Measurements from ENCODE around the gene RETREG1.
"Not testable (repeated sequence)": the region's sequence is repeated elsewhere in the genome, so short reads cannot be mapped to it uniquely, and the experiment has no call there.

DNA sequence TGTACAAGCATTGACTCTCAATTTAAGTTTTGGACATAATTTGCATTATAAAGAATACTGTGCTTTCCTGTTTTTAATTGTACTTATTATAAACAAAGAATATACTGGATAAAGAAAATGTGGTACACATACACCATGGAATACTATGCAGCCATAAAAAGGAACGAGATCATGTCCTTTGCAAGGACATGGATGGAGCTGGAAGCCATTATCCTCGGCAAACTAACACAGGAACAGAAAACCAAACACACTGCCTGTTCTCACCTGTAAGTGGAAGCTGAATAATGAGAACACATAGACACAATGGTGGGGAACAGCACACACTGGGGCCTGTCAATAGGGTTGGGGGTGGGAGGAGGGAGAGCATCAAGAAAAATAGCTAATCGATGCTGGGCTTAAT lies 140.4 kb downstream of the RETREG1 start:
- TF ChIP-seq ZBTB7B (CRISPR knock-in tag; IDR thresholded peaks at IDR 0.05); ZNF724P (CRISPR knock-in tag; IDR thresholded peaks at IDR 0.05; ENCODE audit: borderline replicate concordance): not testable (repeated sequence)
- TF ChIP-seq, protein P1, sequence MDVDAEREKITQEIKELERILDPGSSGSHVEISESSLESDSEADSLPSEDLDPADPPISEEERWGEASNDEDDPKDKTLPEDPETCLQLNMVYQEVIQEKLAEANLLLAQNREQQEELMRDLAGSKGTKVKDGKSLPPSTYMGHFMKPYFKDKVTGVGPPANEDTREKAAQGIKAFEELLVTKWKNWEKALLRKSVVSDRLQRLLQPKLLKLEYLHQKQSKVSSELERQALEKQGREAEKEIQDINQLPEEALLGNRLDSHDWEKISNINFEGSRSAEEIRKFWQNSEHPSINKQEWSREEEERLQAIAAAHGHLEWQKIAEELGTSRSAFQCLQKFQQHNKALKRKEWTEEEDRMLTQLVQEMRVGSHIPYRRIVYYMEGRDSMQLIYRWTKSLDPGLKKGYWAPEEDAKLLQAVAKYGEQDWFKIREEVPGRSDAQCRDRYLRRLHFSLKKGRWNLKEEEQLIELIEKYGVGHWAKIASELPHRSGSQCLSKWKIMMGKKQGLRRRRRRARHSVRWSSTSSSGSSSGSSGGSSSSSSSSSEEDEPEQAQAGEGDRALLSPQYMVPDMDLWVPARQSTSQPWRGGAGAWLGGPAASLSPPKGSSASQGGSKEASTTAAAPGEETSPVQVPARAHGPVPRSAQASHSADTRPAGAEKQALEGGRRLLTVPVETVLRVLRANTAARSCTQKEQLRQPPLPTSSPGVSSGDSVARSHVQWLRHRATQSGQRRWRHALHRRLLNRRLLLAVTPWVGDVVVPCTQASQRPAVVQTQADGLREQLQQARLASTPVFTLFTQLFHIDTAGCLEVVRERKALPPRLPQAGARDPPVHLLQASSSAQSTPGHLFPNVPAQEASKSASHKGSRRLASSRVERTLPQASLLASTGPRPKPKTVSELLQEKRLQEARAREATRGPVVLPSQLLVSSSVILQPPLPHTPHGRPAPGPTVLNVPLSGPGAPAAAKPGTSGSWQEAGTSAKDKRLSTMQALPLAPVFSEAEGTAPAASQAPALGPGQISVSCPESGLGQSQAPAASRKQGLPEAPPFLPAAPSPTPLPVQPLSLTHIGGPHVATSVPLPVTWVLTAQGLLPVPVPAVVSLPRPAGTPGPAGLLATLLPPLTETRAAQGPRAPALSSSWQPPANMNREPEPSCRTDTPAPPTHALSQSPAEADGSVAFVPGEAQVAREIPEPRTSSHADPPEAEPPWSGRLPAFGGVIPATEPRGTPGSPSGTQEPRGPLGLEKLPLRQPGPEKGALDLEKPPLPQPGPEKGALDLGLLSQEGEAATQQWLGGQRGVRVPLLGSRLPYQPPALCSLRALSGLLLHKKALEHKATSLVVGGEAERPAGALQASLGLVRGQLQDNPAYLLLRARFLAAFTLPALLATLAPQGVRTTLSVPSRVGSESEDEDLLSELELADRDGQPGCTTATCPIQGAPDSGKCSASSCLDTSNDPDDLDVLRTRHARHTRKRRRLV (CRISPR knock-in tag; IDR thresholded peaks at IDR 0.05), result not testable (repeated sequence)
- TF ChIP-seq, protein P2, sequence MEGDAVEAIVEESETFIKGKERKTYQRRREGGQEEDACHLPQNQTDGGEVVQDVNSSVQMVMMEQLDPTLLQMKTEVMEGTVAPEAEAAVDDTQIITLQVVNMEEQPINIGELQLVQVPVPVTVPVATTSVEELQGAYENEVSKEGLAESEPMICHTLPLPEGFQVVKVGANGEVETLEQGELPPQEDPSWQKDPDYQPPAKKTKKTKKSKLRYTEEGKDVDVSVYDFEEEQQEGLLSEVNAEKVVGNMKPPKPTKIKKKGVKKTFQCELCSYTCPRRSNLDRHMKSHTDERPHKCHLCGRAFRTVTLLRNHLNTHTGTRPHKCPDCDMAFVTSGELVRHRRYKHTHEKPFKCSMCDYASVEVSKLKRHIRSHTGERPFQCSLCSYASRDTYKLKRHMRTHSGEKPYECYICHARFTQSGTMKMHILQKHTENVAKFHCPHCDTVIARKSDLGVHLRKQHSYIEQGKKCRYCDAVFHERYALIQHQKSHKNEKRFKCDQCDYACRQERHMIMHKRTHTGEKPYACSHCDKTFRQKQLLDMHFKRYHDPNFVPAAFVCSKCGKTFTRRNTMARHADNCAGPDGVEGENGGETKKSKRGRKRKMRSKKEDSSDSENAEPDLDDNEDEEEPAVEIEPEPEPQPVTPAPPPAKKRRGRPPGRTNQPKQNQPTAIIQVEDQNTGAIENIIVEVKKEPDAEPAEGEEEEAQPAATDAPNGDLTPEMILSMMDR (CRISPR knock-in tag; IDR thresholded peaks at IDR 0.05), result not testable (repeated sequence)

Measured in HepG2 (cell line).